ENCODE results near the gene SUPT3H.

- TF ChIP-seq ZNF274 (IDR thresholded peaks at IDR 0.05; ENCODE audit: low read depth, low read length) (no peak), SUZ12 (IDR thresholded peaks at IDR 0.05; ENCODE audit: extremely low read depth, insufficient read depth, insufficient read length) (no peak), YY1 (IDR thresholded peaks at IDR 0.05; ENCODE audit: insufficient read depth, insufficient read length) (no peak)
Measured at GRCh38 chr6:44960898-44961297, 416.8 kb downstream of the SUPT3H start.
